Gastroesophageal sphincter (tissue), 3 donors: ENCODE measurements around the gene ABCG1.

Experiments used
- CTCF ChIP-seq, 4 experiments: fragments of 200-600 bp in 2 of 4; fragments of 450-650 bp in 2 of 4; sonication (generic) in 1 of 4; IDR thresholded peaks; one replicate each; pipeline ENCODE4 v1.5.1; 2017 to 2019; ENCODE audit warnings: antibody characterized with exemption in 4 of 4, mild to moderate bottlenecking in 2 of 4, moderate library complexity in 2 of 4
- POLR2AphosphoS5 ChIP-seq: sonication (generic); formaldehyde crosslinking; IDR thresholded peaks from one replicate; pipeline ENCODE4 v1.6.1; 2017; ENCODE audit warnings: antibody characterized with exemption

GRCh38 chr21:42248241-42248640, 29.3 kb downstream of the ABCG1 start:
- no peak for TF ChIP-seq CTCF (IDR thresholded peaks at IDR 0.05)
- no peak for TF ChIP-seq POLR2AphosphoS5
